ENCODE measurements around the gene KDF1.
"Not testable (repeated sequence)": the region's sequence is repeated elsewhere in the genome, so short reads cannot be mapped to it uniquely, and the experiment has no call there.

Gene KDF1

GRCh38 chr1:26960625-26960966 is 328 bp upstream of the KDF1 start:
- in situ Hi-C loops (cut with HindIII; ENCODE audit: low sequenced_read_pairs), result loop anchor here (5.0 to 25.0 kb wide), 3 partner anchors 67 to 277 kb away; partner anchors contain the start of gene WDTC1

GRCh38 chr1:26959270-26959669 is 998 bp downstream of the KDF1 start:
- in situ Hi-C loops (cut with HindIII; ENCODE audit: low sequenced_read_pairs), result loop anchor here (25.0 kb wide), 1 partner anchor 278 kb away; the partner anchor contains the start of gene WDTC1

GRCh38 chr1:26957306-26957705 is 3.0 kb downstream of the KDF1 start:
- in situ Hi-C loops (cut with HindIII; ENCODE audit: low sequenced_read_pairs), result loop anchor here (25.0 kb wide), 1 partner anchor 280 kb away; the partner anchor contains the start of gene WDTC1

- in situ Hi-C loops (cut with HindIII; ENCODE audit: low sequenced_read_pairs), result loop anchor here (25.0 kb wide), 1 partner anchor 281 kb away; the partner anchor contains the start of gene WDTC1
Measured at GRCh38 chr1:26956321-26956720, 3.9 kb downstream of the KDF1 start.

- in situ Hi-C loops (cut with HindIII; ENCODE audit: low sequenced_read_pairs), result loop anchor here (25.0 kb wide), 1 partner anchor 284 kb away; the partner anchor contains the start of gene WDTC1
Measured at GRCh38 chr1:26953374-26953773, 6.9 kb downstream of the KDF1 start.

GRCh38 chr1:26951821-26952497 is 8.3 kb downstream of the KDF1 start:
- in situ Hi-C loops (cut with HindIII; ENCODE audit: low sequenced_read_pairs), result loop anchor here (25.0 kb wide), 1 partner anchor 285 kb away; the partner anchor contains the start of gene WDTC1

- in situ Hi-C loops (cut with HindIII; ENCODE audit: low sequenced_read_pairs), result loop anchor here (25.0 kb wide), 1 partner anchor 286 kb away; the partner anchor contains the start of gene WDTC1
Measured at GRCh38 chr1:26951216-26951615, 9.1 kb downstream of the KDF1 start.

- in situ Hi-C loops (cut with HindIII; ENCODE audit: low sequenced_read_pairs), result loop anchor here (25.0 kb wide), 1 partner anchor 287 kb away; the partner anchor contains the start of gene WDTC1
Measured at GRCh38 chr1:26950602-26951001, 9.7 kb downstream of the KDF1 start.

GRCh38 chr1:26949926-26950319 is 10.3 kb downstream of the KDF1 start:
- in situ Hi-C loops (cut with HindIII; ENCODE audit: low sequenced_read_pairs), result loop anchor here (25.0 kb wide), 1 partner anchor 287 kb away; the partner anchor contains the start of gene WDTC1

- in situ Hi-C loops (cut with HindIII; ENCODE audit: low sequenced_read_pairs), result no loop called here
Measured at GRCh38 chr1:26949266-26949925, 10.9 kb downstream of the KDF1 start.

- in situ Hi-C loops (cut with HindIII; ENCODE audit: low sequenced_read_pairs), result not testable (repeated sequence)
Measured at GRCh38 chr1:26948725-26949057, 11.6 kb downstream of the KDF1 start.

- in situ Hi-C loops (cut with HindIII; ENCODE audit: low sequenced_read_pairs), result no loop called here
Measured at GRCh38 chr1:26946270-26946669, 14.0 kb downstream of the KDF1 start.

GRCh38 chr1:26945728-26946127 is 14.5 kb downstream of the KDF1 start:
- in situ Hi-C loops (cut with HindIII; ENCODE audit: low sequenced_read_pairs), result no loop called here

- in situ Hi-C loops (cut with HindIII; ENCODE audit: low sequenced_read_pairs), result no loop called here
Measured at GRCh38 chr1:26945138-26945537, 15.1 kb downstream of the KDF1 start.

- in situ Hi-C loops (cut with HindIII; ENCODE audit: low sequenced_read_pairs), result no loop called here
Measured at GRCh38 chr1:26942656-26943055, 17.6 kb downstream of the KDF1 start.

GRCh38 chr1:26941311-26941710 is 19.0 kb downstream of the KDF1 start:
- in situ Hi-C loops (cut with HindIII; ENCODE audit: low sequenced_read_pairs), result no loop called here

GRCh38 chr1:26938659-26939025 is 21.6 kb downstream of the KDF1 start:
- in situ Hi-C loops (cut with HindIII; ENCODE audit: low sequenced_read_pairs), result no loop called here

- in situ Hi-C loops (cut with HindIII; ENCODE audit: low sequenced_read_pairs), result no loop called here
Measured at GRCh38 chr1:26938004-26938658, 22.1 kb downstream of the KDF1 start.

GRCh38 chr1:26936823-26937222 is 23.4 kb downstream of the KDF1 start:
- in situ Hi-C loops (cut with HindIII; ENCODE audit: low sequenced_read_pairs), result no loop called here

- in situ Hi-C loops (cut with HindIII; ENCODE audit: low sequenced_read_pairs), result no loop called here
Measured at GRCh38 chr1:26932531-26932930, 27.7 kb downstream of the KDF1 start.

- in situ Hi-C loops (cut with HindIII; ENCODE audit: low sequenced_read_pairs), result no loop called here
Measured at GRCh38 chr1:26923711-26924110, 36.6 kb downstream of the KDF1 start.

GRCh38 chr1:26922901-26923300 is 37.4 kb downstream of the KDF1 start:
- in situ Hi-C loops (cut with HindIII; ENCODE audit: low sequenced_read_pairs), result no loop called here
